Astrocyte (in vitro differentiated cells and primary cell): ENCODE data around the gene COLQ. TPM values are rescaled to one million over a fixed set of nuclear protein-coding genes. Genes with fewer than 3 reads are reported as not detected.

Experiments used
- DNase-seq: peaks from one replicate; pipeline ENCODE4 v3.0.0-alpha.2; 2010; ENCODE audit warnings: low read depth
- FAIRE-seq: peaks from 2 replicates; lab custom pipeline; 2011; peaks lifted over from hg19 to GRCh38; lab: Jason Lieb, UNC
- H2AFZ ChIP-seq: 2 replicates; pipeline ENCODE4 v1.6.0; 2012; ENCODE audit warnings: low read depth, low read length, inconsistent platforms
- H3K27ac ChIP-seq: 2 replicates; pipeline ENCODE4 v1.5.1; 2011; ENCODE audit warnings: low read depth, low read length, inconsistent platforms
- H3K27me3 ChIP-seq: 2 replicates; pipeline ENCODE4 v1.6.0; 2011; ENCODE audit warnings: low read length, inconsistent platforms; ENCODE audit not compliant: insufficient read depth
- H3K36me3 ChIP-seq: 2 replicates; pipeline ENCODE4 v1.5.1; 2011; ENCODE audit warnings: low read length, inconsistent platforms; ENCODE audit not compliant: insufficient read depth
- H3K4me1 ChIP-seq: 2 replicates; pipeline ENCODE4 v1.5.1; 2011; ENCODE audit warnings: low read length, inconsistent platforms; ENCODE audit not compliant: insufficient read depth
- H3K4me2 ChIP-seq: 2 replicates; pipeline ENCODE4 v1.6.0; 2012; ENCODE audit warnings: low read length, inconsistent platforms
- H3K4me3 ChIP-seq: 2 replicates; pipeline ENCODE4 v1.5.1; 2011; ENCODE audit warnings: low read depth, mild to moderate bottlenecking, low read length, inconsistent platforms; ENCODE audit not compliant: insufficient read depth
- H3K79me2 ChIP-seq: 2 replicates; pipeline ENCODE4 v1.6.0; 2012; ENCODE audit warnings: mild to moderate bottlenecking, low read length, inconsistent platforms; ENCODE audit not compliant: insufficient read depth
- H3K9ac ChIP-seq: 2 replicates; pipeline ENCODE4 v1.6.0; 2012; ENCODE audit warnings: mild to moderate bottlenecking, low read length, inconsistent platforms
- H3K9me3 ChIP-seq: 2 replicates; pipeline ENCODE4 v1.5.1; 2012; ENCODE audit warnings: low read depth, mild to moderate bottlenecking, low read length, inconsistent platforms; ENCODE audit not compliant: insufficient read depth
- H4K20me1 ChIP-seq: 2 replicates; pipeline ENCODE4 v1.6.0; 2012; ENCODE audit warnings: low read length, inconsistent platforms; ENCODE audit not compliant: insufficient read depth
- H3K27ac Mint-ChIP-seq: one replicate; pipeline ENCODE4 v1.8.0; 2021; ENCODE audit warnings: mild to moderate bottlenecking, mixed read lengths; ENCODE audit not compliant: unreplicated experiment
- H3K27me3 Mint-ChIP-seq: one replicate; pipeline ENCODE4 v1.8.0; 2021; ENCODE audit warnings: low read depth, mixed read lengths; ENCODE audit not compliant: unreplicated experiment
- H3K36me3 Mint-ChIP-seq: one replicate; pipeline ENCODE4 v1.8.0; 2021; ENCODE audit warnings: low read depth, mixed read lengths; ENCODE audit not compliant: unreplicated experiment
- H3K4me1 Mint-ChIP-seq: one replicate; pipeline ENCODE4 v1.8.0; 2021; ENCODE audit warnings: low read depth, mixed read lengths; ENCODE audit not compliant: unreplicated experiment
- H3K4me3 Mint-ChIP-seq: one replicate; pipeline ENCODE4 v1.8.0; 2021; ENCODE audit warnings: mild to moderate bottlenecking, moderate library complexity, mixed read lengths; ENCODE audit not compliant: unreplicated experiment
- H3K9me3 Mint-ChIP-seq: one replicate; pipeline ENCODE4 v1.8.0; 2021; ENCODE audit warnings: mild to moderate bottlenecking, mixed read lengths; ENCODE audit not compliant: unreplicated experiment
- EZH2 ChIP-seq: IDR thresholded peaks from 2 replicates; pipeline ENCODE4 v1.6.1; 2012; ENCODE audit warnings: mild to moderate bottlenecking, low read length, inconsistent platforms; ENCODE audit not compliant: insufficient read depth
- total RNA-seq: library from RNA; stranded (reverse); gene quantifications from 2 replicates; pipeline ENCODE4 v1.2.1, GENCODE V29; 2021
- TF ChIP-seq, protein P1 (sequence below): IDR thresholded peaks from 2 replicates; pipeline ENCODE4 v1.5.1; 2011; ENCODE audit warnings: low read depth, mild to moderate bottlenecking, inconsistent platforms, low read length, moderate library complexity; ENCODE audit not compliant: insufficient read depth

COLQ gene
- total RNA-seq, 1 donor from 2014 or later: 1.2 TPM

DNA sequence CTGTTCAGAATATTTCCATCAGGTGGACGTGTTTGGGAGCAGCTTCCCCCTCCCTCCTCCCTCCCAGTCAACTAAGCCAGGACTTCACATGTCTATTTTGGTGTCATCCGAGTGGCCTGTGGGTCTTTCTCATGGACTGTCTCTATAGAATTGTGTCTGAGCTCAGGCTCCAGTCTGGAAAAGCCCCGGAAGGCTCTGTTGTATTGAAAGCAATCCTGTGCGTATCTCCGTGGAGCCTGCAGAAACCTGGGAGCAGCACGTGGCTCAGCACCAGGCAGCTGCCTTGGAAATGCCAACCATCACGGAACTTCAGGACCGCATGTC, 25.2 kb downstream of the COLQ start:
- Histone ChIP-seq H3K4me3 (no peak overlapping the region), H3K27ac (no peak overlapping the region), H3K4me2 (no peak overlapping the region), H3K27me3 (no peaks in the 10 kb centered on the region), H3K79me2 (no peaks in the 10 kb centered on the region), H4K20me1 (no peaks in the 10 kb centered on the region), H3K36me3 (no peaks in the 10 kb centered on the region), H3K9me3 (no peaks in the 10 kb centered on the region), H3K9ac (no peak overlapping the region), H3K4me1 (no peaks in the 10 kb centered on the region), H2AFZ (no peak overlapping the region)
- peaks cover 2% of the 10 kb centered on the region for H3K36me3 Mint-ChIP-seq
- H3K9me3 Mint-ChIP-seq: no peaks in the 10 kb centered on the region
- H3K27me3 Mint-ChIP-seq: peaks cover 8% of the 10 kb centered on the region
- no peak for TF ChIP-seq EZH2
- TF ChIP-seq, protein P1, sequence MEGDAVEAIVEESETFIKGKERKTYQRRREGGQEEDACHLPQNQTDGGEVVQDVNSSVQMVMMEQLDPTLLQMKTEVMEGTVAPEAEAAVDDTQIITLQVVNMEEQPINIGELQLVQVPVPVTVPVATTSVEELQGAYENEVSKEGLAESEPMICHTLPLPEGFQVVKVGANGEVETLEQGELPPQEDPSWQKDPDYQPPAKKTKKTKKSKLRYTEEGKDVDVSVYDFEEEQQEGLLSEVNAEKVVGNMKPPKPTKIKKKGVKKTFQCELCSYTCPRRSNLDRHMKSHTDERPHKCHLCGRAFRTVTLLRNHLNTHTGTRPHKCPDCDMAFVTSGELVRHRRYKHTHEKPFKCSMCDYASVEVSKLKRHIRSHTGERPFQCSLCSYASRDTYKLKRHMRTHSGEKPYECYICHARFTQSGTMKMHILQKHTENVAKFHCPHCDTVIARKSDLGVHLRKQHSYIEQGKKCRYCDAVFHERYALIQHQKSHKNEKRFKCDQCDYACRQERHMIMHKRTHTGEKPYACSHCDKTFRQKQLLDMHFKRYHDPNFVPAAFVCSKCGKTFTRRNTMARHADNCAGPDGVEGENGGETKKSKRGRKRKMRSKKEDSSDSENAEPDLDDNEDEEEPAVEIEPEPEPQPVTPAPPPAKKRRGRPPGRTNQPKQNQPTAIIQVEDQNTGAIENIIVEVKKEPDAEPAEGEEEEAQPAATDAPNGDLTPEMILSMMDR: no peak
- H3K4me1 Mint-ChIP-seq: peaks cover 22% of the 10 kb centered on the region
- H3K4me3 Mint-ChIP-seq: no peak overlapping the region
- DNase-seq (no peak), FAIRE-seq (no peak)
- H3K27ac Mint-ChIP-seq: no peak overlapping the region

DNA sequence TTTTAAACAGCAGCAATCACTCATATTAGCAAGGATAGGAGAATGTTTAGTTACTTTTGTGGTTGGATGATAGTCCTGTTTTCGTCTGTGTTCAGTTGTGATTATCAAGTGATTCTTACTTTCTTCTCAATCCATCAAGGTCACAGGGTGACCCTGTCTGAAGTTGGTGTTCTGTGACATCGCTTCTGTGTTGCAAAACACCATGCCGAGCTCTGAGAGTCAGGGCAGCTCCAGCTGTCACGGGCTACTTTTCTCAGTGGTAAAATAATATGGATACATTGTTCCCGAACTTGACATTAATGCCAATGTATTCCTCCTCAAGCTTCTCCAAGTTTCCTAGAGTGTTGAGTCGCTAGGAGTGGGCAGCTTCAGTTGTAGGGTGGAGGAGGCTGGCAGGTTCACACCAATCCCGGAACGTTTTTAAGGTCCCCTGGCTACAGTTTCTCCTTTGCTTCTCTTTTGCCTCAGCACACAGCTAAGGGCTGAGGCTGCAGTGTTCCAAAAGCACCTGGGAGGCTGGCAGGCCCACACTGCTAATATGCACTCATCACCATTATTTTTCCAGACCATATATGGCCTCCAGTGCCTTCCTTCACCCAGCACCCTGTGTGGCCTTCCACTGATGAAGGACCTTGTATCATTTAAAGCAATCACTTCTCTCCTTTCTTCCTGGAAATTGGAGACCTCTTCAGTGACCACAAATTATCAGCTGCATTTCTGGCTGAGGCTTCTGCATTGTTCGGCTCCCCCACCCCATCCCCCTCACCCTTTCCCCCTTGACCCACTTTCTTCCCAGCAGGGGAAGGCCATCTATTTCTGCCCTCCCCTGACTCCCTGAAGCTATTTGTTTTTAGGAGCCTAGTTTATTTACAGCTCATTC, 25.8 kb downstream of the COLQ start:
- no peaks in the 10 kb centered on the region for H3K9me3 ChIP-seq
- H4K20me1 ChIP-seq: no peaks in the 10 kb centered on the region
- DNase-seq (no peak), FAIRE-seq (no peak)
- Mint-ChIP-seq H3K27me3 (peaks cover 8% of the 10 kb centered on the region), H3K4me1 (peaks cover 22% of the 10 kb centered on the region), H3K36me3 (peaks cover 2% of the 10 kb centered on the region), H3K9me3 (no peaks in the 10 kb centered on the region), H3K4me3 (no peak overlapping the region), H3K27ac (no peak overlapping the region)
- H3K79me2 ChIP-seq: no peaks in the 10 kb centered on the region
- no peak overlapping the region for H3K27ac ChIP-seq
- H3K4me3 ChIP-seq: no peak overlapping the region
- H3K9ac ChIP-seq: no peak overlapping the region
- H3K4me1 ChIP-seq: no peaks in the 10 kb centered on the region
- H3K4me2 ChIP-seq: no peak overlapping the region
- no peaks in the 10 kb centered on the region for H3K27me3 ChIP-seq
- no peaks in the 10 kb centered on the region for H3K36me3 ChIP-seq
- no peak overlapping the region for H2AFZ ChIP-seq
- TF ChIP-seq, protein P1: no peak
- TF ChIP-seq EZH2: no peak

DNA sequence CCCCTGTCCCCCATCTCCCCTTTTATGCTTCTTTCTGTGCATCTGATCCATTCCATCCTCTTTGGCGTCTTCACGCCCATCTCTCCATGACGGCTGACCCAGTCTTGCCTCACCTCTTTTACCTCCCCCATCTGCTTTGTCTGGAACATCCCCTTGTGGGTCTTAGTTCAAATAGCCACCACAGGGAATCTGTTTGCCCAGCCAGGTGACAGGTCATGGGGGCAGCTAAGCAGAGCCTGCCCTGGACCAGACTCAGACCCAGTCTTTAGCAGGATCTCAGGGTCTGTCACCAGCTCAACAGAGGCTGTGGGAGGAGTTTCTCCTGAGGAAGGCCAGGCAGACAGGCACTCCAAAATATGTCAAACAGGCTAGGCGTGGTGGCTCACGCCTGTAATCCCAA, 28.1 kb downstream of the COLQ start:
- Histone ChIP-seq H3K4me2 (no peak overlapping the region), H2AFZ (no peak overlapping the region), H3K9me3 (no peaks in the 10 kb centered on the region), H3K27ac (no peak overlapping the region), H3K79me2 (no peaks in the 10 kb centered on the region), H3K4me1 (no peaks in the 10 kb centered on the region), H3K36me3 (no peaks in the 10 kb centered on the region), H3K9ac (no peak overlapping the region), H3K27me3 (no peaks in the 10 kb centered on the region), H4K20me1 (no peaks in the 10 kb centered on the region), H3K4me3 (no peak overlapping the region)
- Mint-ChIP-seq H3K27ac (no peak overlapping the region), H3K36me3 (peaks cover 2% of the 10 kb centered on the region), H3K9me3 (no peaks in the 10 kb centered on the region), H3K4me1 (peaks cover 17% of the 10 kb centered on the region), H3K4me3 (no peak overlapping the region), H3K27me3 (peaks cover 2% of the 10 kb centered on the region)
- no peak for TF ChIP-seq EZH2
- TF ChIP-seq, protein P1: no peak
- FAIRE-seq (no peak), DNase-seq (no peak)
